ENCODE measurements around the gene NDUFB2.
"Not testable (repeated sequence)": the region's sequence is repeated elsewhere in the genome, so short reads cannot be mapped to it uniquely, and the experiment has no call there.

Gene NDUFB2

GRCh38 chr7:140743255-140743654, 46.7 kb downstream of the NDUFB2 start:
- DNase-seq (ENCODE audit: low read depth) = not testable (repeated sequence)

DNA sequence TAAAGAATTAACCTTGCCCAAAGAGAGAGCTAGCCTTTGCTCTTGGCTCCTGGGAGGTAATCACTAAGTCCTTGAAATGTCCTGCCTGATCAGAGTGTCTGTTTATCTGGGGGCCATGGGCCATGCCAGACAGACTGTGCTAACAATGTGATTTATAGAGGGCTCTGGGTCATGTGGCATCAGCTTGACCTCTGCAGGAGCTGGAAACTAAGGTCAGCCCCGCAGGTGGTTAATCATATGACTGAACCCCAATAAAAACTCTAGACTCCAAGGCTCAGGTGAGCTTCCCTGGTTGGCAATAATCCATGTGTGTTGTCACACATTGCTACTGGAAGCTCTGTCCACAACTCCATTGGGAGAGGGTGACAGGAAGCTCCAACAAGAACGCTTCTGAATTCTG, 47.5 kb downstream of the NDUFB2 start:
- no peak for DNase-seq (ENCODE audit: low read depth)

DNA sequence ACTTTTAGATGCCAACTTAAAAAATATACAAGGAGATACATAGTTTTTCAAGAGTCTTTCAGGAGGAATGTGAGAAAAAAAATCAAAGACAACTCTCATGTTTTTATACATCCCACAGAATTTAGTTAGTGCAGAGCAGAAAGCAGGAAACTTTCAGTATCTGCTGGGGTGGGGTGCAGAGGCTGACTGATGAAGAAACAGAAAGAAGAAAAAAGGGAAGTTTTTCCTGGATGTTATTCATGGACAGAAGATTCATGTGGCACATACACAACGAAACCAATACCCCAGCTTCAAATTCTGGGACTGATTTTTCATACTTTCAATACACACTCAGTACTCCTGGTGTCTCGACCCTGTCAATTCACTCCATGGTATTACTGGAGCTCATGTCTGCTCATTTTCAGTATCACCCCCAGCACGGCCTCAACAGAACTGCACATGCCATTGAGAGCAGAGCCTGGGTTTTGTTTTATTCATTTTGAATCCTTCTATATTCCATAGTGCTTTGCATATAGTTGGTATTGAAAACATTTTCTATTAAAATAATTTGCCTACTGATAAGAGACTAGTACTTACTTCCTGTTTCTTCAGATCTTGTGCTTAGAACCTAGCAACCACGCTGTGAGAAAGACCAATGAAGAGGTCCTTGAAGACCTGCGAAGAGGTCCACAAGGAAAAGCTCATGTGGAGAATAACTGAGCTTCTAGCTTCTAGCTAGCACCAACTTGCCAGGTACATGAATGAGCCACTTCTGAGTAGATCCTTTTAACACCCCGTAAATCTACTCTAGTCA, 49.0 kb downstream of the NDUFB2 start:
- DNase-seq (ENCODE audit: low read depth) = no peak

DNA sequence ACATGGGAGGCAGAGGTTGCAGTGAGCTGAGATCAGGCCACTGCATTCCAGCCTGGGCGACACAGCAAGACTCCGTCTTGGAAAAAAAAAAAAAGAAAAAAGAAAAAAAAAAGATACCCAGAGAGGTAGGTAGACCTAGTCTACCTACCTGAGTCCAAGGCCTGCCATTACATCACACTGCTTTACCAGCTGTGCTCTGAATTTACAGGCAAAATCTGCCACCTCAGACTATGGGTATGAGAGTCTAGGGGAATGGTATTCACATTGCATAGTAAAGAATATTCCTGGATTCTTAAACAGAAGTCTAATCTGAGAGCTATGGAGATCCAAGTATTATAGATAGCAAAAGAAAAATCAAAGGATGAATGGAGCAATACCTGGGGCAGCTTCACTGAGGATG, 50.2 kb downstream of the NDUFB2 start:
- DNase-seq (ENCODE audit: low read depth) = no peak

GRCh38 chr7:140752533-140752932, 56.0 kb downstream of the NDUFB2 start:
- no peak for DNase-seq (ENCODE audit: low read depth)

DNA sequence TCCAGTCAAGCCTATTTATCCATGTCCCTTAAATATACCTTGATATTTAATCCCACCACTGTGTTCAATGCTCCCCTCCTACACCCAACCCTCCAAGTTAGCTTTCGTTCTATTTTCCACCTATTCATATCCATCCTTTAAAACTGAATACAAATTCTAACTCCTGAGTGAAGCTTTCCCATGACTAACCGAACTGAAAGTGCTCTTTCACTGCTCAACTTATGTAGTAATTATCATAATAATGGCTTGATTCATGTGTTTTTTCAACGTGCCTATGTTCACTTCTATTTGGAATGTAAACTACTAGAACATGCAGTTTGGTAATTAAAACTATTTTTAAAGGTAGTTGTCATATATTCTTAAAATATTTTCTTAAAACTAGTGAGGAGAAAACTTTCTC, 58.0 kb downstream of the NDUFB2 start:
- DNase-seq (ENCODE audit: low read depth) = no peak

All from activated T-cell treated with anti-CD3 and anti-CD28 coated beads for 48 hours (primary cell).